Fibroblast of lung (primary cell): ENCODE measurements around the gene SYNE1. TPM values are rescaled to one million over a fixed set of nuclear protein-coding genes. Genes with fewer than 3 reads are reported as not detected.
A peak's percentile ranks its signal among the peaks of the same experiment; 100 is the strongest.

Experiments used
- DNase-seq, 2 donors: peaks; one replicate each; pipeline versions ENCODE4 v3.0.0 to v3.0.0-alpha.2; 2010; ENCODE audit warnings: low read depth in 2 of 2
- H2AFZ ChIP-seq: 2 replicates; pipeline ENCODE4 v1.5.1; 2012; ENCODE audit warnings: low read length, control low read depth, inconsistent platforms
- H3K27ac ChIP-seq: 2 replicates; pipeline ENCODE4 v1.5.1; 2011; ENCODE audit warnings: low read length, control low read depth; ENCODE audit not compliant: insufficient read depth
- H3K27me3 ChIP-seq: 2 replicates; pipeline ENCODE4 v1.5.1; 2011; ENCODE audit warnings: mild to moderate bottlenecking, low read length; ENCODE audit not compliant: control insufficient read depth, insufficient read depth
- H3K36me3 ChIP-seq: 2 replicates; pipeline ENCODE4 v1.5.1; 2011; ENCODE audit warnings: low read length; ENCODE audit not compliant: control insufficient read depth, insufficient read depth
- H3K4me1 ChIP-seq: 2 replicates; pipeline ENCODE4 v1.5.1; 2011; ENCODE audit warnings: low read length; ENCODE audit not compliant: control insufficient read depth, insufficient read depth; ENCODE audit errors: extremely low read depth
- H3K4me2 ChIP-seq: 2 replicates; pipeline ENCODE4 v1.5.1; 2011; ENCODE audit warnings: low read length, control low read depth; ENCODE audit not compliant: insufficient read depth; ENCODE audit errors: extremely low read depth
- H3K4me3 ChIP-seq, 4 experiments: fragments of 200-600 bp in 1 of 4; sonication (generic) in 1 of 4; replicated peaks in 1 of 4; 2 replicates each; pipeline ENCODE4 v1.5.1; 2011 to 2016; ENCODE audit warnings: low read length in 4 of 4, low read depth in 3 of 4, mild to moderate bottlenecking in 3 of 4, control low read depth in 2 of 4, inconsistent platforms in 1 of 4, mixed read lengths in 1 of 4; ENCODE audit not compliant: insufficient read depth in 1 of 4; ENCODE audit errors: control extremely low read depth in 1 of 4
- H3K79me2 ChIP-seq: 2 replicates; pipeline ENCODE4 v1.5.1; 2012; ENCODE audit warnings: mild to moderate bottlenecking, low read length, inconsistent platforms; ENCODE audit not compliant: control insufficient read depth, insufficient read depth
- H3K9ac ChIP-seq: 2 replicates; pipeline ENCODE4 v1.5.1; 2011; ENCODE audit warnings: mild to moderate bottlenecking, low read length, control low read depth; ENCODE audit not compliant: insufficient read depth
- H3K9me3 ChIP-seq: 2 replicates; pipeline ENCODE4 v1.5.1; 2012; ENCODE audit warnings: low read depth, low read length; ENCODE audit not compliant: control insufficient read depth, insufficient read depth
- H4K20me1 ChIP-seq: 2 replicates; pipeline ENCODE4 v1.5.1; 2011; ENCODE audit warnings: low read length; ENCODE audit not compliant: control insufficient read depth, insufficient read depth; ENCODE audit errors: extremely low read depth
- CTCF ChIP-seq, 2 donors: IDR thresholded peaks in 1 of 2; conservative IDR thresholded peaks in 1 of 2; 1 replicate in 1 of 2; 2 replicates in 1 of 2; pipeline ENCODE4 v1.5.1; 2011 to 2012; ENCODE audit warnings: low read length in 2 of 2, control low read depth in 1 of 2, inconsistent platforms in 1 of 2, low read depth in 1 of 2, mild to moderate bottlenecking in 1 of 2
- EZH2 ChIP-seq: IDR thresholded peaks from 2 replicates; pipeline ENCODE4 v1.5.1; 2012; ENCODE audit warnings: low read length, control low read depth, mild to moderate bottlenecking; ENCODE audit errors: missing control alignments
- polyA plus RNA-seq, 2 donors: library from polyadenylated mRNA; depleted of rRNA in 1 of 2; stranded (reverse) in 1 of 2; unstranded in 1 of 2; fragments of >200 nt; gene quantifications; 2 replicates each; pipeline ENCODE4 v1.2.1, GENCODE V29; 2011 to 2012; ENCODE audit warnings: missing spikeins in 1 of 2
- total RNA-seq: library from RNA; depleted of rRNA; stranded (reverse); fragments of >200 nt; gene quantifications from 2 replicates; pipeline ENCODE4 v1.2.1, GENCODE V29; 2014

The SYNE1 gene
- total and polyA plus RNA-seq, 2 donors (not counting 1 experiment from before 2014, with no cell fraction given): 21.7 to 219 TPM

GRCh38 chr6:152394303-152394702 lies 242.9 kb downstream of the SYNE1 start:
- no peaks in the 10 kb centered on the region for H3K27me3 ChIP-seq
- H3K4me1 ChIP-seq: no peaks in the 10 kb centered on the region
- no peak overlapping the region for H2AFZ ChIP-seq
- TF ChIP-seq EZH2 (no peak), CTCF (conservative IDR thresholded peaks at IDR 0.05 in 1 of 2, IDR thresholded peaks at IDR 0.05 in 1 of 2; ENCODE audit: low read depth in 1 of 2, low read length in 2 of 2) (no peak)
- H3K4me2 ChIP-seq: no peak overlapping the region
- no peaks in the 10 kb centered on the region for H3K36me3 ChIP-seq
- no peaks in the 10 kb centered on the region for H3K9me3 ChIP-seq
- H3K79me2 ChIP-seq: no peaks in the 10 kb centered on the region
- no peaks in the 10 kb centered on the region for H4K20me1 ChIP-seq
- H3K9ac ChIP-seq: no peak overlapping the region
- H3K4me3 ChIP-seq: no peak overlapping the region
- no peak overlapping the region for H3K27ac ChIP-seq
- DNase-seq: no peak

- Histone ChIP-seq H3K4me2 (no peak overlapping the region), H4K20me1 (no peaks in the 10 kb centered on the region), H3K9me3 (no peaks in the 10 kb centered on the region), H3K27ac (no peak overlapping the region), H3K4me3 (no peak overlapping the region), H3K27me3 (no peaks in the 10 kb centered on the region), H3K79me2 (no peaks in the 10 kb centered on the region), H3K9ac (no peak overlapping the region), H2AFZ (no peak overlapping the region), H3K4me1 (no peaks in the 10 kb centered on the region), H3K36me3 (no peaks in the 10 kb centered on the region)
- peak in 1 of 2 donors; percentile 76 for DNase-seq
- TF ChIP-seq CTCF (conservative IDR thresholded peaks at IDR 0.05 in 1 of 2, IDR thresholded peaks at IDR 0.05 in 1 of 2; ENCODE audit: low read depth in 1 of 2, low read length in 2 of 2): no peak
- no peak for TF ChIP-seq EZH2
Measured at GRCh38 chr6:152391179-152391880, 245.8 kb downstream of the SYNE1 start.

GRCh38 chr6:152387091-152387490 lies 250.1 kb downstream of the SYNE1 start:
- no peaks in the 10 kb centered on the region for H3K79me2 ChIP-seq
- H4K20me1 ChIP-seq: no peaks in the 10 kb centered on the region
- no peaks in the 10 kb centered on the region for H3K9me3 ChIP-seq
- no peaks in the 10 kb centered on the region for H3K36me3 ChIP-seq
- no peak overlapping the region for H2AFZ ChIP-seq
- TF ChIP-seq EZH2 (no peak), CTCF (conservative IDR thresholded peaks at IDR 0.05 in 1 of 2, IDR thresholded peaks at IDR 0.05 in 1 of 2; ENCODE audit: low read depth in 1 of 2, low read length in 2 of 2) (no peak)
- DNase-seq: no peak
- H3K4me1 ChIP-seq: no peaks in the 10 kb centered on the region
- no peaks in the 10 kb centered on the region for H3K27me3 ChIP-seq
- H3K27ac ChIP-seq: no peak overlapping the region
- no peak overlapping the region for H3K9ac ChIP-seq
- H3K4me3 ChIP-seq: no peak overlapping the region
- no peak overlapping the region for H3K4me2 ChIP-seq
